GM12878 (cell line): Measurements from ENCODE around the gene HNRNPF. TPM values are rescaled to one million over a fixed set of nuclear protein-coding genes. Genes with fewer than 3 reads are reported as not detected.
A peak's percentile ranks its signal among the peaks of the same experiment; 100 is the strongest.

Source experiments
- ATAC-seq: fragments of 200-7000 bp; cut with Tn5 transposase; 3 replicates; pipeline ENCODE4 v1.9.1; 2020; ENCODE audit warnings: mild to moderate bottlenecking, moderate library complexity
- BruUV-seq: library from RNA; stranded (reverse); fragments of 400-500 nt; replicated peaks from 2 replicates; lab custom pipeline; 2021; lab: Mats Ljungman, UMichigan
- CTCF ChIA-PET: fragments of 300-600 bp; sonication (Branson Sonifier 250); formaldehyde crosslinking; extraction: SDS; loops from one replicate; lab custom pipeline; 2021; ENCODE audit warnings: inconsistent platforms; lab: Yijun Ruan, JAX
- POLR2A ChIA-PET: fragments of 350-600 bp; formaldehyde crosslinking; extraction: SDS; loops from one replicate; lab custom pipeline; 2021; ENCODE audit warnings: inconsistent platforms; lab: Charles Lee
- RAD21 ChIA-PET: fragments of 300-600 bp; sonication (Branson Sonifier 250); formaldehyde crosslinking; loops from one replicate; lab custom pipeline; 2023; ENCODE audit warnings: antibody characterized with exemption; ENCODE audit not compliant: unreplicated experiment; lab: Charles Lee
- SMC1A ChIA-PET: fragments of 300-600 bp; sonication (Branson Sonifier 250); formaldehyde crosslinking; loops from one replicate; lab custom pipeline; 2023; ENCODE audit not compliant: unreplicated experiment, uncharacterized antibody; lab: Charles Lee
- DNase-seq: peaks from one replicate; pipeline ENCODE4 v3.0.0-alpha.2; 2011; ENCODE audit warnings: low read depth, low spot score
- FAIRE-seq: peaks from 3 replicates; lab custom pipeline; 2011; peaks lifted over from hg19 to GRCh38; lab: Jason Lieb, UNC
- H2AFZ ChIP-seq: 2 replicates; pipeline ENCODE4 v1.6.0; 2011; ENCODE audit warnings: low read depth, low read length, control low read depth; ENCODE audit not compliant: control insufficient read depth
- H3K27ac ChIP-seq: 2 replicates; pipeline ENCODE4 v1.5.1; 2011; ENCODE audit warnings: control low read depth; ENCODE audit not compliant: control insufficient read depth, insufficient read depth
- H3K27me3 ChIP-seq, 2 experiments: replicated peaks in 1 of 2; 2 replicates each; pipeline versions ENCODE4 v1.6.0 to v1.6.1; 2011; ENCODE audit warnings: low read length in 1 of 2; ENCODE audit not compliant: control insufficient read depth in 2 of 2, insufficient read depth in 2 of 2
- H3K36me3 ChIP-seq, 2 experiments: 2 replicates each; pipeline ENCODE4 v1.5.1; 2011; ENCODE audit warnings: low read length in 1 of 2; ENCODE audit not compliant: control insufficient read depth in 2 of 2, insufficient read depth in 2 of 2
- H3K4me1 ChIP-seq: 2 replicates; pipeline ENCODE4 v1.6.1; 2011; ENCODE audit warnings: mild to moderate bottlenecking, low read length, moderate library complexity, mixed read lengths; ENCODE audit not compliant: control insufficient read depth, insufficient read depth
- H3K4me2 ChIP-seq: 2 replicates; pipeline ENCODE4 v1.6.0; 2011; ENCODE audit warnings: control low read depth; ENCODE audit not compliant: control insufficient read depth, insufficient read depth
- H3K4me3 ChIP-seq: fragments of 200-600 bp; sonication (generic); 2 replicates; pipeline ENCODE4 v1.5.1; 2016
- H3K79me2 ChIP-seq: 2 replicates; pipeline ENCODE4 v1.6.0; 2011; ENCODE audit warnings: low read length; ENCODE audit not compliant: control insufficient read depth, insufficient read depth
- H3K9ac ChIP-seq: 2 replicates; pipeline ENCODE4 v1.8.0; 2011; ENCODE audit warnings: low read length, control low read depth, mixed read lengths; ENCODE audit not compliant: control insufficient read depth, insufficient read depth
- H3K9me3 ChIP-seq: replicated peaks from 3 replicates; pipeline ENCODE4 v1.5.1; 2011; ENCODE audit warnings: mild to moderate bottlenecking, low read length; ENCODE audit not compliant: control insufficient read depth, insufficient read depth
- H4K20me1 ChIP-seq: 2 replicates; pipeline ENCODE4 v1.6.0; 2011; ENCODE audit not compliant: control insufficient read depth, insufficient read depth
- ATF7 ChIP-seq: fragments of 450-650 bp; IDR thresholded peaks from 2 replicates; pipeline ENCODE4 v1.6.1; 2016; ENCODE audit warnings: low read depth, mild to moderate bottlenecking
- CHD4 ChIP-seq: fragments of 200-600 bp; sonication (generic); IDR thresholded peaks from 2 replicates; pipeline ENCODE4 v1.6.1; 2016; ENCODE audit warnings: mild to moderate bottlenecking
- JUND ChIP-seq: IDR thresholded peaks from 2 replicates; pipeline ENCODE4 v1.6.1; 2012; ENCODE audit warnings: low read depth, mild to moderate bottlenecking, low read length, improper control_type of control experiment, moderate library complexity
- MAX ChIP-seq: IDR thresholded peaks from 2 replicates; pipeline ENCODE4 v1.6.1; 2012; ENCODE audit warnings: low read depth, low read length, improper control_type of control experiment
- MTA2 ChIP-seq: fragments of 450-650 bp; IDR thresholded peaks from 2 replicates; pipeline ENCODE4 v1.6.1; 2016; ENCODE audit warnings: low read depth, mild to moderate bottlenecking, moderate library complexity
- NBN ChIP-seq: fragments of 450-650 bp; IDR thresholded peaks from 2 replicates; pipeline ENCODE4 v1.6.1; 2016
- NRF1 ChIP-seq: conservative IDR thresholded peaks from 2 replicates; pipeline ENCODE4 v1.6.1; 2011; ENCODE audit warnings: mild to moderate bottlenecking, low read depth, low read length, improper control_type of control experiment
- POLR2AphosphoS2 ChIP-seq: IDR thresholded peaks from 2 replicates; pipeline ENCODE4 v1.6.1; 2011; ENCODE audit warnings: low read depth, mild to moderate bottlenecking, low read length, improper control_type of control experiment, moderate library complexity
- POU2F2 ChIP-seq: IDR thresholded peaks from 3 replicates; pipeline ENCODE4 v1.6.1; 2011; ENCODE audit warnings: low read depth, mild to moderate bottlenecking, low read length, borderline replicate concordance
- RB1 ChIP-seq: fragments of 450-650 bp; formaldehyde crosslinking; IDR thresholded peaks from 2 replicates; pipeline ENCODE4 v1.6.1; 2017; ENCODE audit warnings: mild to moderate bottlenecking, borderline replicate concordance
- SMAD5 ChIP-seq: IDR thresholded peaks from 2 replicates; pipeline ENCODE4 v1.6.1; 2016; ENCODE audit warnings: antibody characterized with exemption, low read depth
- SMC3 ChIP-seq: IDR thresholded peaks from 2 replicates; pipeline ENCODE4 v1.6.1; 2011; ENCODE audit warnings: low read length, improper control_type of control experiment, borderline replicate concordance
- SP1 ChIP-seq: IDR thresholded peaks from one replicate; pipeline ENCODE4 v1.6.1; 2011; ENCODE audit warnings: low read depth, low read length
- TARDBP ChIP-seq: IDR thresholded peaks from 2 replicates; pipeline ENCODE4 v1.6.1; 2016; ENCODE audit warnings: borderline replicate concordance
- TCF3 ChIP-seq: IDR thresholded peaks from 2 replicates; pipeline ENCODE4 v1.6.1; 2012; ENCODE audit warnings: low read depth, mild to moderate bottlenecking, low read length, borderline replicate concordance; ENCODE audit not compliant: insufficient read depth
- USF1 ChIP-seq: IDR thresholded peaks from 2 replicates; pipeline ENCODE4 v1.6.1; 2011; ENCODE audit warnings: borderline replicate concordance, low read depth, mild to moderate bottlenecking, moderate library complexity, mixed read lengths, low read length; ENCODE audit not compliant: insufficient read depth; ENCODE audit errors: extremely low read length
- ZNF274 ChIP-seq: IDR thresholded peaks from one replicate; pipeline ENCODE4 v1.8.0; 2011; ENCODE audit not compliant: insufficient read length, insufficient read depth
- ZNF687 ChIP-seq: fragments of 450-650 bp; IDR thresholded peaks from 2 replicates; pipeline ENCODE4 v1.6.1; 2017; ENCODE audit warnings: mild to moderate bottlenecking, moderate library complexity
- ZSCAN29 ChIP-seq: fragments of 450-650 bp; IDR thresholded peaks from 2 replicates; pipeline ENCODE4 v1.6.1; 2017; ENCODE audit warnings: mild to moderate bottlenecking, moderate library complexity
- WGBS: methylation state at CpG from one replicate; pipeline ENCODE4 v1.1.6; 2016; ENCODE audit warnings: low lambda C conversion rate; ENCODE audit not compliant: insufficient replicate concordance, insufficient coverage; ENCODE audit errors: missing lambda C conversion rate; 5-methylcytosine and 5-hydroxymethylcytosine counted together
- in situ Hi-C: fragments of 300-500 bp; cut with MboI; formaldehyde crosslinking; loops from 9 replicates; pipeline ENCODE4 v1.14.3; 2018; ENCODE audit warnings: mixed read lengths
- intact Hi-C: fragments of 100-400 bp; cut with micrococcal nuclease; formaldehyde crosslinking; loops from one replicate; pipeline ENCODE4 v1.14.2; 2022; ENCODE audit not compliant: unreplicated experiment
- polyA plus RNA-seq, 11 experiments: library from polyadenylated mRNA; depleted of rRNA in 4 of 11; unstranded in 6 of 11; stranded (reverse) in 5 of 11; fragments of >200 nt; fragmentation: Nextera tagmentation in 4 of 11; fragmentation: Illumina TruSeq in 1 of 11; extraction: Ambion mirVana in 4 of 11; extraction: Trizol in 1 of 11; gene quantifications; 1 replicate in 1 of 11; 2 replicates in 10 of 11; pipeline versions ENCODE4 v1.2.1 to v1.2.3, GENCODE V29; 2011 to 2016; ENCODE audit warnings: inconsistent platforms in 2 of 11, missing spikeins in 2 of 11, low read depth in 1 of 11
- total RNA-seq, 4 experiments: library from RNA; depleted of rRNA in 3 of 4; stranded (reverse); fragments of >200 nt in 3 of 4; fragmentation: Illumina TruSeq in 1 of 4; extraction: Trizol in 1 of 4; gene quantifications; 2 replicates each; pipeline versions ENCODE4 v1.2.1 to v1.2.3, GENCODE V29; 2013 to 2021

The HNRNPF gene
- total and polyA plus RNA-seq, 10 of the 15 experiments (the other 5 are each of a cell fraction or from before 2014, with no cell fraction given): 156 to 373 (median 293) TPM

- peak within 1 kb of the TSS; percentile 99 for H2AFZ ChIP-seq
- intact Hi-C loops (loop anchor here (2.0 kb wide), 1 partner anchor 28 kb away; the partner anchor contains the start of gene HNRNPF), in situ Hi-C loops (no loop called here)
- no peaks in the 10 kb centered on the region for H3K27me3 ChIP-seq
- TSS peak; percentile 100 for BruUV-seq
- H3K27ac ChIP-seq: peak within 1 kb of the TSS; percentile 93
- ATAC-seq (peak; percentile 98), FAIRE-seq (peak; percentile 71), DNase-seq (no peak)
- ChIA-PET RAD21 (interaction anchor here (0.6 to 1.4 kb wide), 5 partner anchors 9 to 130 kb away, joined by 3 to 5 read pairs (median 3); no protein-coding TSS in a partner anchor), POLR2A (interaction anchor here (0.6 to 1.3 kb wide), 7 partner anchors 13 to 291 kb away, joined by 3 to 7 read pairs (median 3); no protein-coding TSS in a partner anchor), SMC1A (interaction anchor here (1.2 kb wide), 1 partner anchor 19 kb away, joined by 3 read pairs; no protein-coding TSS in a partner anchor), CTCF (interaction anchor here (0.6 to 1.2 kb wide), 2 partner anchors 17 to 43 kb away, joined by 3 read pairs; no protein-coding TSS in a partner anchor)
- H3K9ac ChIP-seq: peak within 1 kb of the TSS; percentile 94
- 3% methylated on average over 50 of the region's 69 CpGs for WGBS
- H4K20me1 ChIP-seq: no peaks in the 10 kb centered on the region
- H3K79me2 ChIP-seq: peaks cover 5% of the 10 kb centered on the region
- H3K4me1 ChIP-seq: peaks cover 4% of the 10 kb centered on the region
- peak within 1 kb of the TSS; percentile 74 for H3K4me3 ChIP-seq
- no peaks in the 10 kb centered on the region for H3K9me3 ChIP-seq
- peak within 1 kb of the TSS; percentile 89 for H3K4me2 ChIP-seq
- no peaks in the 10 kb centered on the region for H3K36me3 ChIP-seq
- TF ChIP-seq ZNF687 (peak; percentile 66), TARDBP (peak; percentile 41; the same call in 1 of the 2 replicates), MTA2 (no peak), ZSCAN29 (no peak), USF1 (no peak), SP1 (no peak), SMAD5 (peak; percentile 80), ZNF274 (no peak), NRF1 (no peak), ATF7 (no peak), NBN (peak; percentile 48), SMC3 (no peak; the same call in 1 of the 2 replicates), MAX (no peak; the same call in 1 of the 2 replicates), TCF3 (no peak), POU2F2 (peak; percentile 60; the same call in 1 of the 3 replicates), POLR2AphosphoS2 (peak; percentile 61; the same call in 1 of the 2 replicates), CHD4 (no peak), RB1 (peak; percentile 85; the same call in 1 of the 2 replicates), JUND (no peak)
Observed at GRCh38 chr10:43436291-43437140, 27.5 kb upstream of the HNRNPF start, which contains the start of gene ZNF487. Gene ZNF487 (plus strand): TSS chr10:43437111. CDS start chr10:43475814, 38,703 bp downstream.
